ENCODE results near the gene BDP1.
"Not testable (repeated sequence)": the region's sequence is repeated elsewhere in the genome, so short reads cannot be mapped to it uniquely, and the experiment has no call there.

Gene BDP1

DNA sequence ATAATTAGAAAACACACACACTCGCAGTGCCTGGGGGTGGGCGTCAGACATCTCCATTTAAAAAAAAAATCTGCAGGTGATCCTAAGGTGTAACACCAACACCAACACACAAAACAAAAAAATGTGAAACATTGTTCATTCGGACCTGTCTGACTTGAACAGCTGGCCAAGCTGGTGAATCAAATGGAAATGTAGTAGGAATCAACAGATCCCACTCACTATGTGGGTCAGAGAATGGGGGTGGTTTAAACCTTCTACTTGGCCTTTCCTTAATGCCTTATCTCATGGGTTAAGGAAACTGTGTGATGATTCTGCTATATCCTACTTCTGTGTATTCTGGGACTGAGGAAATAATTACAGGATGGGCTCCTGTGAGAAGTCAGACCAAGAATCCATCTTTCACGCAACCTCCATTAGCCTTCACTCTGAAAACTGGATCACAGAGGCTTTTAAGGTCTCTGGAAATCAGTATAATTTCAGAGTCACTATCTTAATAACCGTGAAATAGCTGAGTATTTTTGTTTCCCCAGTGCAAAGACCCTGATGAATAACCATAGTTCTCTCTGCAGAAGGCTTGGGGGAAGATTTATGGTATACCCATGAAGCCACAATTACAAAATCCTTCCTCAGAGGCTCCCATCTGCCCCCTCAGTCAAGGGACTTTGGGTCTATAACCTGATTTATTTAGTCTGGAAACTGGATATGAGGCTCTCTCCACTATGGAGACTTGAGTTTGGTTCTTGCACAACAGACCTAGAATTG is 114.5 kb downstream of the BDP1 start:
- DNase-seq (ENCODE audit: low spot score) = no peak

DNA sequence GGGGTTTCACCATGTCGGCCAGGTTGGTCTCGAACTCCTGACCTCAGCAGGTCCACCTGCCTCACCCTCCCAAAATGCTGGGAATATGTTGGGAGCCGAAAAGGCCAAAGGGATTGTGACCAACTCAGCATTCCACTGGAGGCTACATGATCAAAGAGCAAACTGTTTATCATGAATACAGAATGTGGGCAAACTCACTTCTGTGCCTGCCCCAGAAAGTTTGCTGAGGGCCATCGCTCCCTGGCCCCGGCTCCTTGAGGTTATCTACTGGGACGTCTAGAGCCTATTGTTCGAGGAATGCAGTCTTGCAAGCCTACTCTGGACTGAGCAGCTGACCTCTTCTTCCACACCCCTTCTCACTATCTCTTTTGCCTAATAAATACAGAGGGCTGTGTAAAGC is 116.4 kb downstream of the BDP1 start:
- DNase-seq (ENCODE audit: low spot score) = not testable (repeated sequence)

GRCh38 chr5:71573591-71573990 is 118.1 kb downstream of the BDP1 start:
- DNase-seq (ENCODE audit: low spot score) = no peak

GRCh38 chr5:71575588-71575987 is 120.1 kb downstream of the BDP1 start:
- DNase-seq (ENCODE audit: low spot score) = not testable (repeated sequence)

DNA sequence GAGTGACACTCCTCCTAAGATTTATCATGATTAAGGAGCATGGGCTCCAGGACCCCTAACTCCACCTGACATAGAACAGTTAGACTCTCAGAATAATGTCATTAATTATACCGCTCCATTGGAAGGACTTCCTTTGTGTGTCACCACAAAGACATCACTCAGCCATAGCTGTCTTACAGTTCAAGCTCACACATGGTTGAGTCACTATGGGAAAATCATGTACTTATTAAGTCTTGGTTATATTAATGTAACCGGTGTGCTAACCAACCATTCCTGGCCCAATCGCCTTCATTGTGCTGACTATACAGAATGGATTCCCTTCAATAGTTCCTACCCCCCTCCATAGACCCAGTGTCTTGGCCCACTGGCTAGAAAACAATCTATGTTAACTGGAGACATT is 120.8 kb downstream of the BDP1 start:
- no peak for DNase-seq (ENCODE audit: low spot score)

DNA sequence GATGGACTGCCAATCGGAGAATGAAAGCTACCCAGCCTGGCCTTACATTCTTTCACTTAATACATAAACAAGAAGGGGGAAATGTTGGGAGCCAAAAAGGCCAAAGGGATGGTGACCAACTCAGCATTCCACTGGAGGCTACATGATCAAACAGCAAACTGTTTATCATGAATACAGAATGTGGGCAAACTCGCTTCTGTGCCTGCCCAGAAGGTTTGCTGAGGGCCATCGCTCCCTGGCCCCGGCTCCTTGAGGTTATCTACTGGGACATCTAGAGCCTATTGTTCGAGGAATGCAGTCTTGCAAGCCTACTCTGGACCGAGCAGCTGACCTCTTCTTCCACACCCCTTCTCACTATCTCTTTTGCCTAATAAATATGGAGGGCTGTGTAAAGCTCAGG is 122.4 kb downstream of the BDP1 start:
- DNase-seq (ENCODE audit: low spot score) = not testable (repeated sequence)

DNA sequence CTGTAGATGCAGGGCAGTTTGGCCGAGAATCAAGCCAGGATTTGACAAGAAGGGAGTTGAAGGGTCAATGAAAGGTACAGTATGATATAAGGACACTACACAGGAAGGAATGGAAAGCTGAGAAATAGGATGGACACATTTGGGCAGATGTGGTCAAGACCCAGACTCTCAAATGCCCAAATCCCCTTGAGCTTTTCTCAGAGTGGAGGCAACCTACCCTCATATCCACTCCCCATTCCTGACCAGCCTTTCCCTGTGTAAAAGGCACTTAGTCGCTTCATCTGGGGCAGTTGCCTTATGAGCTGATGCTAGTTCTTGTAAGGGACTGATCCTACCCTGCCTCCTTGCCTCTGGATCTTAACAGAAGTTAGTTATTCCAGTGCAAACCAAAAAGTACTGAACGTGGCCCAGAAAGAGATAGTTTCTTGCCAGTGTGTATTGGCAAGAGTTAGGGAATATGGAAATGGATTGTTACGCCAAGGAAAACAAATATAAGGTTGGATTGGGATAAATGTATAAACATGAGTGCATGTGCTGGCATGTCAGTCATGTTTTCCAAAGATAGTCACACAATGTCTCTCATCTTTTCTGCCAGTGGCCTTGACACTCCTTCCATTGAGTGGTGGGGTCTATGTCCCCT is 127.6 kb downstream of the BDP1 start:
- DNase-seq (ENCODE audit: low spot score) = no peak

DNA sequence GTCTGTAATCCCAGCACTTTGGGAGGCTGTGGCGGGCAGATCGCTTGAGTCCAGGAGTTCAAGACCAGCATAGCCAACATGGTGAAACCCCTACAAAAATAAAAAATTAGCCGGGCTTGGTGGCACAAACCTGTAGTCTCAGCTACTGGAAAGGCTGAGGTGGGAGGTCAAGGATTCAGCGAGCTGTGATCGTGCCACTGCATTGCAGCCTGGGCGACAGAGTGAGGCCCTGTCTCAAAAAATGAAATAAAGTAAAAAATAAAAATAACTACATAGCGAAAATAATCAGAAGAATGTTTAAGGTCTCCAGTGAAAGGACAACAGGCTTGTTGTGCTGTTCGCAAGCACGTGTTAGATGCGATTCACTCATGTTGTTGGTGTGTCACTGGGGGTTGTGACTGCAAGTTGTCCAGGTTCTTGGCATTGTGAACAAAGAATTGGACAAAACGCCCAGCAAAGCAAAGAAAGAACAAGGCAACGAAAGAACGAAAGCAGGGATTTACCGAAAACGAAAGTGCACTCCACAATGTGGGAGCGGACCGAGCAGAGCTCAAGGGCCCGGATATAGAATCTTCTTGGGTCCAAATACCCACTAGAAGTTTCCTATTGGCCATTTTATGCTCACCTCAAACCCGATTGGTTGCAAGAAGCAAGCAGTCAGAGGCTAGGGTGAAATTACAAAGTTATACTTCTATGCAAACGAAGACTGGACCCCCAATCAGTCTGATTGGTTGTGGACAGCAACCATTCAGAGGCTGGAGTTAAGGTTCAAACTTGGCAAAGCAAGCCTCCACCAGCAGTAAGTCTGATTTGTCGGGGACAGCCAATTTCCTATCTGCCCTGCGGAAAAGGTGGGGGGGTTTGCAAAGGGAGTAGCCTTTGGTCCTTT is 130.8 kb downstream of the BDP1 start:
- peak; percentile 72 for DNase-seq (ENCODE audit: low spot score)

- peak; percentile 98 for DNase-seq (ENCODE audit: low spot score)
These were observed 131.7 kb downstream of the BDP1 start, which contains the start of gene MCCC2 for GRCh38 chr5:71586941-71587765. Gene MCCC2, plus strand, starts transcription at chr5:71587340. Its CDS starts 86 bp downstream, at chr5:71587426.

DNA sequence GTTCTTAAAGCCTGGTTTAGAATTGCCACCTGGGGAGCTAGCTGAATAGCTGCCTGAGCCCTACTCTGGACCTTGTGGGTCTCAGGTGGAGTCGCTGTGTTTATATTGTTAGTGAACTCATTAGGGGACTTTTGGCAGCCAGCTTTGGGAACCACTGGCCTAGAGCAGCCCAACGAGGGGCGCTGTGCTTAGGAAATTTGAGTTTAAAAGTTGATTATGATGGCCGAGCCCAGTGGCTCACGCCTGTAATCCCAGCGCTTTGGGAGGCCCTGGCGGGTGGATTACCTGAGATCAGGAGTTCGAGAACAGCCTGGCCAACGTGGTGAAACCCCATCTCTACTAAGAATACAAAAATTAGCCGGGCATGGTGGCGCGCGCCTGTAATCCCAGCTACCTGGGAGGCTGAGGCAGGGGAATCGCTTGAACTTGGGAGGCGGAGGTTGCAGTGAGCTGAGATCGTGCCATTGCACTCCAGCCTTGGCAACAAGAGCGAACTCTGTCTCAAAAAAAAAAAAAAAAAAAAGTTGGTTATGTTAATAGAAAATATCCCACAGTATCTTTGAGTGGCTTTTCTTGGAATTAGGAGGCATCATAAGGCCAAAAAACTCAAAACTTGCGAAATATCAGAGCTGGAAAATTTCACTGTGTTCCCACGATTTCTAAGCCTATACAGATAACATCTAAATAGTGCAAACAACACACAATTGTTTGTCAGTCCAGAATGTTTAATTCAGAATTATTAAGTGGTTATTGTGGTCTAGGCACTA is 132.5 kb downstream of the BDP1 start:
- DNase-seq (ENCODE audit: low spot score) = no peak

- DNase-seq (ENCODE audit: low spot score) = no peak
These were observed 133.1 kb downstream of the BDP1 start for GRCh38 chr5:71588533-71588885.

GRCh38 chr5:71589903-71590302 is 134.5 kb downstream of the BDP1 start:
- DNase-seq (ENCODE audit: low spot score) = no peak

DNA sequence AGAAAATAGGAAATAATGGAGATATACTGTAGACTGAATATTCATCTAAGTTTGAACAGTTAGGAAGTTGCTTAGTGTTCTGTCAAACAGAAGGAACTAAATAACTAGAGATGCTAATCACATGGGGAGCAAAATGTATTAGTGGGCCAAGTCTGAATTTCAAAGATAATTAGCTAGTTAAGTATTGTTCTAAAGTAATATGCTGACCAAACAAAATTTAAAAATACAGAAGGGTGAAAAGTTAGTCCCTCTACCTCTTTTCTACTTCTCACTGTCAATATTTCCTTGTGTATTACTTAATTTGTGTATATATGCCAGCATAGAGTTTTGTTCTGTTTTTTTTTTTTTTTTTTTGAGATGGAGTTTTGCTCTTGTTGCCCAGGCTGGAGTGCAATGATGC is 135.6 kb downstream of the BDP1 start:
- DNase-seq (ENCODE audit: low spot score) = no peak

- DNase-seq (ENCODE audit: low spot score) = no peak
These were observed 140.7 kb downstream of the BDP1 start for GRCh38 chr5:71596169-71596568.

DNA sequence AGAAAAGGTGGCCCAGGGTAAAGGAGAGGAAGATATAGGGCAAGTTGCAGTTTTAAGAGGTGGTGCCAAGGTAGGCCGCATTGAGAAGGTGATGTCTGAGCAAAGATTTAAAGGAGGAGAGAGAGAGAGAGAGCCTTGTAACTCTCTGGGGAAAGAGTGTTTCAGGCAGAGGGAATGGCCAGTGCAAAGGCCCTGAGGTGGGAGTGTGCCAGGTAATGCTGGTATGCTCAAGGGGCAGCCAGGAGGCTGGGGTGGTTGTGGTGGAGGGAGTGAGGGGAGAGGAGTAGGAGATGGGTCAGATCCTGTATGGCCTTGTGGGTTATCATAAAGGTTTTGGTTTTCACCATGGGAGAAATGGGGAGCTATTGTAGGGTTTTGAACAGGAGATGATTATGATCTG is 141.6 kb downstream of the BDP1 start:
- no peak for DNase-seq (ENCODE audit: low spot score)

GRCh38 chr5:71600783-71601182 is 145.3 kb downstream of the BDP1 start:
- DNase-seq (ENCODE audit: low spot score) = no peak

DNA sequence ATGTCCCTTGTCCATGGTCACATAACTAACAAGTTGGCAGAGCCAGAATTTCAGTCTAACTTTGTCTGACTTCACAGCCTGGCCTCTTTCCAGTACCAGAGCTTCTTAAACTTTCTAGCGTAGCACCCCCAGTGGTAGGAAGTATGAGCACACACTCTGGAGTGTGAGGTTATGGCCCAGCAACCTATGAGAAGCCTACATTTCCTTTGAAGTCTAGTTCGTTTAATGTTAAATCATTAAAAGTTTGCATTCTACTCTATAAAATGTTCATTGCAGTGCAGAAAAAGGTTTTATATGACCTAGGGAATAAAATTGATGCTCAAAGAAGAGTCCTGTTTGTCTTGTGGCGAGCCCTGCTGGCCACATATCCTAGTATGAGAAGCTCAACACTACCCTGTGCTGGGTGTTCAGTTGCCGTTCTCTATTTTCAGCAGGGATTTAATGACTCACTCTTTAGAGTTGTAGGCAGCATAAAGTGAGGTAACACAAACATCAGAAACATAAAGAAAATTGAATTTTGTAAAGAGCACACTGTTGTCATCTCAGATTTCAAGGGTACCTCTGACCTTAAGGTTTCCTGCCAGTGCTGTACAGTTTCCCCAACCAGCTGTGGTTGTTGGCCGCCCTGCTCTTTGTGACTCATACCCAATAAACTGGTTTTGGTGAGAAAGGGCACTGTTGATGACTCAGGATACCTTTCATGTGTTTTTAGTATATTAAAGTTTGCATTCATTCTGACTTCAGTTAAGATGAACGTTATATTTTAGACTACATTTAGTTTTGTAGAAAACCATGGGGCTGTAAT is 146.0 kb downstream of the BDP1 start:
- peak; percentile 78 for DNase-seq (ENCODE audit: low spot score)

DNA sequence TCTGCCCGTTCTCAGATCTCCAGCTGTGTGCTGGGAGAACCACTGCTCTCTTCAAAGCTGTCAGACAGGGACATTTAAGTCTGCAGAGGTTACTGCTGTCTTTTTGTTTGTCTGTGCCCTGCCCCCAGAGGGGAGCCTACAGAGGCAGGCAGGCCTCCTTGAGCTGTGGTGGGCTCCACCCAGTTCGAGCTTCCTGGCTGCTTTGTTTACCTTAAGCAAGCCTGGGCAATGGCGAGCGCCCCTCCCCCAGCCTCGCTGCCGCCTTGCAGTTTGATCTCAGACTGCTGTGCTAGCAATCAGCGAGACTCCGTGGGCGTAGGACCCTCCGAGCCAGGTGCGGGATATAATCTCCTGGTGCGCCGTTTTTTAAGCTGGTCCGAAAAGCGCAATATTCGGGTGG is 154.5 kb downstream of the BDP1 start:
- DNase-seq (ENCODE audit: low spot score) = not testable (repeated sequence)

- no peak for DNase-seq (ENCODE audit: low spot score)
These were observed 160.4 kb downstream of the BDP1 start for GRCh38 chr5:71615809-71616208.
